K562 treated with DMSO at 1 percent for 24 hours (cell line): Measurements from ENCODE around the gene SLC39A11. TPM values are rescaled to one million over a fixed set of nuclear protein-coding genes. Genes with fewer than 3 reads are reported as not detected.

ENCODE experiments used
- total RNA-seq: library from RNA; unstranded; fragments of 300-600 nt; gene quantifications from 2 replicates; pipeline ENCODE4 v1.2.3, GENCODE V29; 2022; ENCODE audit warnings: low read depth; ENCODE audit not compliant: insufficient read depth

The SLC39A11 gene
- 12.1 and 13.9 TPM in 2 replicates for total RNA-seq

GRCh38 chr17:73092523-73093135, at the start of gene SLC39A11:
SLC39A11 (minus strand) TSS chr17:73092688; CDS start chr17:73088764, 3,924 bp downstream.

Other genes starting within 250 kb of the SLC39A11 start
- not detected in 2 replicates for gene SSTR2, start 72.3 kb upstream of the SLC39A11 start, total RNA-seq
- 25.2 and 28.0 TPM in 2 replicates for gene COG1, start 100.4 kb upstream of the SLC39A11 start, total RNA-seq
- not detected in 2 replicates for gene CPSF4L, start 169.2 kb upstream of the SLC39A11 start, total RNA-seq
- gene CDC42EP4, start 219.3 kb upstream of the SLC39A11 start, total RNA-seq, result 42.1 and 47.0 TPM in 2 replicates